GM10266 (cell line): ENCODE data around the gene TEDC1.

ENCODE experiments used
- DNase-seq: peaks from one replicate; pipeline ENCODE4 v3.0.0; 2012; ENCODE audit errors: extremely low spot score
- CTCF ChIP-seq: IDR thresholded peaks from 2 replicates; pipeline ENCODE4 v1.5.1; 2012; ENCODE audit warnings: mild to moderate bottlenecking, low read depth; ENCODE audit not compliant: control insufficient read depth, insufficient read depth; ENCODE audit errors: missing control alignments

Gene TEDC1

GRCh38 chr14:105476831-105477659 lies 14.0 kb upstream of the TEDC1 start:
- DNase-seq: no peak
- TF ChIP-seq CTCF: no peak

- no peak for DNase-seq
- TF ChIP-seq CTCF: no peak
These were observed 13.2 kb upstream of the TEDC1 start for GRCh38 chr14:105477660-105478397.

GRCh38 chr14:105478398-105479251 lies 12.4 kb upstream of the TEDC1 start:
- no peak for TF ChIP-seq CTCF
- no peak for DNase-seq

GRCh38 chr14:105479431-105480158 lies 11.5 kb upstream of the TEDC1 start:
- no peak for TF ChIP-seq CTCF
- DNase-seq: no peak

- no peak for TF ChIP-seq CTCF
- DNase-seq: no peak
These were observed 10.8 kb upstream of the TEDC1 start for GRCh38 chr14:105480199-105480746.
